Natural killer cell (primary cell): Measurements from ENCODE around the gene XPA. TPM values are rescaled to one million over a fixed set of nuclear protein-coding genes. Genes with fewer than 3 reads are reported as not detected.

Experiments
- ATAC-seq, 3 donors: fragments of 150-1000 bp in 2 of 3; fragments of 200-7000 bp in 1 of 3; cut with Tn5 transposase; 1 replicate in 1 of 3; 2 replicates in 2 of 3; pipeline ENCODE4 v1.10.0; 2021; ENCODE audit warnings: mild to moderate bottlenecking in 2 of 3, moderate library complexity in 2 of 3
- DNase-seq, 2 donors: peaks; one replicate each; pipeline versions ENCODE4 v3.0.0 to v3.0.0-alpha.2; 2013 to 2021; ENCODE audit warnings: mixed read lengths in 1 of 2
- H3K27ac ChIP-seq: one replicate; pipeline ENCODE4 v1.5.1; 2013; ENCODE audit warnings: mild to moderate bottlenecking, low read length
- H3K27me3 ChIP-seq: one replicate; pipeline ENCODE4 v1.6.1; 2013; ENCODE audit warnings: low read length; ENCODE audit not compliant: control insufficient read depth, insufficient read depth
- H3K36me3 ChIP-seq: one replicate; pipeline ENCODE4 v1.6.1; 2013; ENCODE audit warnings: low read length; ENCODE audit not compliant: control insufficient read depth, insufficient read depth
- H3K4me1 ChIP-seq: one replicate; pipeline ENCODE4 v1.6.1; 2013; ENCODE audit warnings: low read length; ENCODE audit not compliant: control insufficient read depth, insufficient read depth
- H3K4me3 ChIP-seq: one replicate; pipeline ENCODE4 v1.5.1; 2013; ENCODE audit warnings: low read length
- H3K9me3 ChIP-seq: one replicate; pipeline ENCODE4 v1.6.1; 2013; ENCODE audit warnings: low read length; ENCODE audit not compliant: control insufficient read depth, insufficient read depth
- H3K27ac Mint-ChIP-seq, 2 donors: one replicate each; pipeline ENCODE4 v1.8.0; 2022; ENCODE audit warnings: mild to moderate bottlenecking in 2 of 2, mixed read lengths in 2 of 2, moderate library complexity in 1 of 2
- H3K27me3 Mint-ChIP-seq, 2 donors: one replicate each; pipeline ENCODE4 v1.8.0; 2022; ENCODE audit warnings: low read depth in 2 of 2, mixed read lengths in 2 of 2
- H3K36me3 Mint-ChIP-seq: one replicate; pipeline ENCODE4 v1.8.0; 2022; ENCODE audit warnings: mixed read lengths
- H3K4me1 Mint-ChIP-seq, 2 donors: one replicate each; pipeline ENCODE4 v1.8.0; 2022; ENCODE audit warnings: mixed read lengths in 2 of 2
- H3K4me3 Mint-ChIP-seq: one replicate; pipeline ENCODE4 v1.8.0; 2022; ENCODE audit warnings: mild to moderate bottlenecking, moderate library complexity, mixed read lengths
- H3K9me3 Mint-ChIP-seq, 2 donors: one replicate each; pipeline ENCODE4 v1.8.0; 2022; ENCODE audit warnings: mixed read lengths in 2 of 2
- CTCF ChIP-seq: fragments of 200-600 bp; IDR thresholded peaks from one replicate; pipeline ENCODE4 v1.8.0; 2022; ENCODE audit warnings: antibody characterized with exemption
- WGBS: methylation state at CpG from one replicate; pipeline ENCODE4 v1.1.7; 2013; ENCODE audit warnings: missing lambda C conversion rate; ENCODE audit not compliant: insufficient coverage; 5-methylcytosine and 5-hydroxymethylcytosine counted together
- intact Hi-C: fragments of 100-400 bp; cut with micrococcal nuclease; formaldehyde crosslinking; loops from one replicate; pipeline ENCODE4 v1.14.2; 2022
- total RNA-seq, 4 donors: library from RNA; stranded (reverse); fragments of 120-200 nt in 1 of 4; gene quantifications; one replicate each; pipeline versions ENCODE4 v1.2.3 to v1.2.4, GENCODE V29; 2013 to 2022

The XPA gene
- total RNA-seq, 3 donors from 2014 or later (not counting 1 experiment from before 2014, with no cell fraction given), result 21.7 to 28.4 (median 25.6) TPM

- DNase-seq, result no peak
- Mint-ChIP-seq H3K27me3 (peaks cover 48 to 78% of the 10 kb centered on the region in 2 donors), H3K4me1 (no peaks in the 10 kb centered on the region), H3K9me3 (peaks cover 0 to 3% of the 10 kb centered on the region in 2 donors), H3K27ac (no peak overlapping the region), H3K4me3 (no peak overlapping the region), H3K36me3 (no peaks in the 10 kb centered on the region)
- Histone ChIP-seq H3K9me3 (peaks cover 5% of the 10 kb centered on the region), H3K4me3 (no peak overlapping the region), H3K27me3 (peaks cover 26% of the 10 kb centered on the region), H3K36me3 (no peaks in the 10 kb centered on the region), H3K4me1 (peaks cover 8% of the 10 kb centered on the region), H3K27ac (no peak overlapping the region)
- no peak for TF ChIP-seq CTCF
- intact Hi-C loops, result no loop called here
- WGBS, result 93% methylated on average over 6 of the region's 6 CpGs
- no peak for ATAC-seq
Observed at GRCh38 chr9:97741947-97742346, 44.8 kb upstream of the XPA start.

GRCh38 chr9:97740848-97741821 is 44.0 kb upstream of the XPA start:
- H3K9me3 Mint-ChIP-seq, result peaks cover 0 to 3% of the 10 kb centered on the region in 2 donors
- Histone ChIP-seq H3K27ac (no peak overlapping the region), H3K9me3 (peaks cover 5% of the 10 kb centered on the region), H3K4me3 (no peak overlapping the region), H3K4me1 (peaks cover 8% of the 10 kb centered on the region), H3K27me3 (peaks cover 26% of the 10 kb centered on the region), H3K36me3 (no peaks in the 10 kb centered on the region)
- H3K27ac Mint-ChIP-seq, result no peak overlapping the region
- peaks cover 44 to 74% of the 10 kb centered on the region in 2 donors for H3K27me3 Mint-ChIP-seq
- H3K4me1 Mint-ChIP-seq, result no peaks in the 10 kb centered on the region
- DNase-seq, result peak in 1 of 2 donors; percentile 43
- no peak overlapping the region for H3K4me3 Mint-ChIP-seq
- no peak for TF ChIP-seq CTCF
- intact Hi-C loops, result no loop called here
- H3K36me3 Mint-ChIP-seq, result no peaks in the 10 kb centered on the region
- peak in 1 of 3 donors; percentile 72 for ATAC-seq
- WGBS, result 10% methylated on average over 55 of the region's 56 CpGs

GRCh38 chr9:97737429-97737828 is 40.3 kb upstream of the XPA start:
- Histone ChIP-seq H3K4me3 (no peak overlapping the region), H3K36me3 (no peaks in the 10 kb centered on the region), H3K27ac (no peak overlapping the region), H3K27me3 (peaks cover 22% of the 10 kb centered on the region), H3K9me3 (peaks cover 1% of the 10 kb centered on the region), H3K4me1 (peaks cover 8% of the 10 kb centered on the region)
- DNase-seq, result no peak
- H3K4me1 Mint-ChIP-seq, result no peaks in the 10 kb centered on the region
- peaks cover 32 to 53% of the 10 kb centered on the region in 2 donors for H3K27me3 Mint-ChIP-seq
- no peaks in the 10 kb centered on the region for H3K36me3 Mint-ChIP-seq
- ATAC-seq, result no peak
- no peak overlapping the region for H3K27ac Mint-ChIP-seq
- no peak for TF ChIP-seq CTCF
- no peak overlapping the region for H3K4me3 Mint-ChIP-seq
- H3K9me3 Mint-ChIP-seq, result peaks cover 0 to 3% of the 10 kb centered on the region in 2 donors
- intact Hi-C loops, result no loop called here
- WGBS, result 63% methylated on average over 3 of the region's 3 CpGs
